HG03095 (cell line): Measurements from ENCODE around the gene KLHL2.

Source experiments
- ATAC-seq: cut with Tn5 transposase; IDR thresholded peaks from one replicate; pipeline ENCODE4 v1.9.1; 2021; ENCODE audit warnings: moderate library complexity; ENCODE audit not compliant: unreplicated experiment

KLHL2 gene

DNA sequence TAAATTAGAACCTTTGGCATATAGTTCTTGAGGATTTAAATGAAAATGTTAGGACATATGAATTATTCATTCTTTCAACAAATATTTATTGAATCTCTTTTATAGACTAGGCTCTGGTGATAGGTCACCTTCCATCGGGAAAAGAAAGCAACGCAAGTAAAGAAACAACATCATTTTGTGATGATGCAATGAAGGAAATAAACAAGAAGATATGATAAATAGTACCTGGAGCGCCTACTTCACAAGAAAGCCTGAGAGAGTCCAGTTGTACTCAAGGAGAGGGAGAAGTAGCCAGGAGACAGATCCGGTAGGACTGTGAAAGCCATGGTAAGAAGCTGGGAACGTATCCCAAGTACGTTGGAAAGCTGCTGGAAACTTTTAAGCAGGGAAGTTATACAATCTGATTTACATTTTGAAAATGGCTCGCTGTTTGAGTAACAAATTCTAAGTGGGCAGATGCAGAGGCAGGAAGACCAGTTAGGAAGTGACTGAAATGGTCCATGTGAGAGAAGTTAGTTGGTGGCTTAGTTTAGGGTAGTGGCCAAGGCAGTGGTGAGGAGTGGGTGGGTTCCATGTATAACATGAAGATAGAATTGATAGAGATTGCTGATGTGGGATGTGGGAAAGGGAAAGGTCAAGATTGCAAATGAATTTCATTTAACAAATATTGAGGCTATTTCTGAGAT, 153.8 kb downstream of the KLHL2 start:
- ATAC-seq, result no peak

DNA sequence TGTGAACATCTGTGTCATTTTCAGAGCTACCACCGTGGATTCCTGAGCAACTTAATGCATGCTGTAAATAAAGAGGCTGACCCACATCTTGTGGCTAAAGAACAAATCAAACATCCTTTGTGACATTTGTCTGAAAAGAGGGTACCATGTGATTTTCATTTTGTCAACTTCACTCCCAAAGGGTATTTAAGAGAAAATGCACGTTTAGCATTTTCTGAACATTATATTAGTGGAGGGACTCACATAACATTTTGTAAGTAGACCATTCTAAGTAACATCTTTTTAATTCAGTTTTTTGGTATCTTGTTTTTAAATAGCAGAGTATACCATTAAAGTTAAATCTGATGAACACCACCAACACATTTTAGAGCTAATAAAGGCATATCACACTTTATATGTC, 154.4 kb downstream of the KLHL2 start:
- no peak for ATAC-seq

DNA sequence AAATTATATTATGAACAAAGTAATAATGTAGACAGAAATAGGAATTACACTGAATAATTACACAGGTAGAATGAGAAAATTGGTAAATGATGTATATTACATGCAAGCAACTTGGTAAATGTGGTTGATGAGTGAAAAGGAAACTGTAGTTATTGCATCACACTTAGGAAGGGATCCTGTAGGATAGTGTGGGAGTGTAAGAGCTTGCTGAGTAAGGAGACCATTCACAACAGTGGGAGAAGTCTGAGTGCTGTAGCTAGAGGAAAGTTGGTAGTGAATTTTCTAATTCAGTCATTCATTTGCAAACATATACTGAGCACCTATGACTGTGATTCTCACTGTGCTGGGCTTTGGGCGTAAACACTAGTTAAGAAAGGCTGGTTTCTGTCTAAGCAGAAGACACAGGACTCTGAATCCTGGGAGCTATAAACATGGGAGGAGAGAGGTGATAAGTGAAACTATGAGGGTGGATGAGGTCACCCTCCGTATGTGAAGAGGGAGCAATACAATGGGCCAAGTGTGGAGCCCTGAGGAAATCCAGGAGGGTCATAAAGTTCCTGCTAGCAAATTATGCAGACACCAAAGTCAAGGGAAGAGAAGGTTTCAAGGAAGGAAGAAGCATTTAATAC, 157.2 kb downstream of the KLHL2 start:
- no peak for ATAC-seq

DNA sequence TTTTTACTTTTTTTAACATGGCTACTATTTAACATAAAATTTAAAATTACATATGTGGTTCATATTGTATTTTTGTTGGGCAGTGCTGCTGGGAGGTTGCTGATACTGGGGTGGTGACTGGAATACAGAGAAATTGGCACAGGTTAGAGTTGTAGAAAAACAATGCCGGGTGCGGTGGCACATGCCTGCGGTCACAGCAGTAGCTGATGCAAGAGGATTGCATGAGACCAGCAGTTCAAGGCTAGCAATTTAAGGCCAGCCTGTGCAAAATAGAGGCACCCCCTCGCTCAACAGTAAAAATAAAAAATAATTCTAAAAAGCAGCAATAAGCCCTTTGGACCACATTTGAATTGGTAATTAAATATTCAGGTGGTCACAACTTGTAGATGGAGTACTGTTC, 159.7 kb downstream of the KLHL2 start:
- no peak for ATAC-seq

DNA sequence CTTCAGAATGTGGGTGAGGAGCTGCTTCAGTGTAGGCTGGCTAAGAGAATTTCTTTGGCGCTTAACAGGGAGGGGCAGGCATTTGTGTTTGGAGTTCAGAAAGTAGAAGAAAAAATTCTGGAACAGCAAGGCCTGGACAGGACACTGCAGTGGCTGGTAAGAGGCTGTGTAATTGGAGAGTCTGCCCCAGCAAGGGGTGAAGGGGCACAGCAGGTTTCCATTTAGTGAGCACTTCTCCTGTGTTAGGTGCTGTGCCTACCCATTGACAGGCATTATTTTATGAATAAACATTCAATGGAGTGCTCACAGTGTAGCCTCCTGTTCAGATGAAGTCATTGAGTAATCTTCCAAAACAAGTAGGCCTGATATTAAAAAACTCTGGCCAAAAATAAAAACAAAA, 160.8 kb downstream of the KLHL2 start:
- no peak for ATAC-seq

DNA sequence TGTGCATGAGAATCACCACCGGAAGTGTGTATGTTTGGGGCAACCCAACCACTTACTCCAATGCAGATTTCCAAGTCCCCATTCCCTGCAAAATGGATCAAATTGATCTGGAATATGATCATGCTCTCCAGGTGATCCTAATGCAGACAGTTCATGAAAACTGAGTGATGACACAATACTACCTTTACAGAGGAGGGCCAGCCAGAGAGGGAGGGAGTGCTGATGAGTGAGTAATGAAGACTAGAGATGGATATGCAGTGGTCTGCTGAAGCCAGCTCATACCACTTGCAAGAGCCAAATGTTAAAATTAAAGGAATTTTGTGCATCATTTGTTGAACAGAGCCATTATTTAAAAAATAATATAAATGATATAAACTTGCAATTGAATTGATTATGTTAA, 161.2 kb downstream of the KLHL2 start:
- no peak for ATAC-seq

DNA sequence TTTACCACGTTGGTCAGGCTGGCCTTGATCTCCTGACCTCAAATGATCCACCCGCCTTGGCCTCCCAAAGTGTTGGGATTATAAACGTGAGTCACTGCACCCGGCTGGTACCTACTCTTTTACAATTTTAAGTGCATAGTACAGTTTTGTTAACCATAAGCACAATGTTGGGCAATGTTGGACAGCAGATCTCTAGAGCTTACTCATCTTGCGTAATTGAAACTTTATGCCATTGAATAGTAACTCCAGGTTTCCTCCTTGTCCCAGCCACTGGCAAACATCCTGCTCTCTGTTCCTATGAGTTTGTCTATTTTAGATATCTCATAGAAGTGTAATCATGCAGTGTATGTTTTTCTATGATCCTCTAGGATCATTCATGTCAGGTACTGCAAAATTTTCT, 162.2 kb downstream of the KLHL2 start:
- no peak for ATAC-seq

DNA sequence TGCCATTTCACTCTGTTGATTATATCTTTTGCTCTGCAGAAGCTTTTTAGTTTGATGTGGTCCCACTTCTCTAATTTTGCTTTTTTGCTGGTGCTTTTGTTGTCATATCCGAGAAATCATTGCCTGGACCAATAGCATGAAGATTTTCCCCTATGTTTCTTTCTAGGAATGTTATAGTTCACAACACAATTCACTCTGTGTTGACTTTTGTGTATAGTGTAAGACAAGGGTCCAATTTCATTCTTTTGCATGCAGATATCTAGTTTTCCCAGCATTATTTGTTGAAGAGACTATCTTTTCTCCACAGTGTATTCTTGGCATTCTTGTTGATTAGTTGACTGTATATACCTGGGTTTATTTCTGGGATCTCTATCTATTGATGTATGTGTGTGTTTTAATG, 163.2 kb downstream of the KLHL2 start:
- ATAC-seq, result no peak
